ENCODE measurements around the gene METTL1.

Gene METTL1

GRCh38 chr12:57765698-57766463 lies 6.0 kb downstream of the METTL1 start:
- H3K9ac ChIP-seq (ENCODE audit: low read depth, low read length), result no peak overlapping the region
- no peak overlapping the region for H2AFZ ChIP-seq (ENCODE audit: low read depth, low read length)
- H4K20me1 ChIP-seq (ENCODE audit: insufficient read depth, low read length), result peaks cover under 1% of the 10 kb centered on the region; the same call in 1 of the 2 replicates

DNA sequence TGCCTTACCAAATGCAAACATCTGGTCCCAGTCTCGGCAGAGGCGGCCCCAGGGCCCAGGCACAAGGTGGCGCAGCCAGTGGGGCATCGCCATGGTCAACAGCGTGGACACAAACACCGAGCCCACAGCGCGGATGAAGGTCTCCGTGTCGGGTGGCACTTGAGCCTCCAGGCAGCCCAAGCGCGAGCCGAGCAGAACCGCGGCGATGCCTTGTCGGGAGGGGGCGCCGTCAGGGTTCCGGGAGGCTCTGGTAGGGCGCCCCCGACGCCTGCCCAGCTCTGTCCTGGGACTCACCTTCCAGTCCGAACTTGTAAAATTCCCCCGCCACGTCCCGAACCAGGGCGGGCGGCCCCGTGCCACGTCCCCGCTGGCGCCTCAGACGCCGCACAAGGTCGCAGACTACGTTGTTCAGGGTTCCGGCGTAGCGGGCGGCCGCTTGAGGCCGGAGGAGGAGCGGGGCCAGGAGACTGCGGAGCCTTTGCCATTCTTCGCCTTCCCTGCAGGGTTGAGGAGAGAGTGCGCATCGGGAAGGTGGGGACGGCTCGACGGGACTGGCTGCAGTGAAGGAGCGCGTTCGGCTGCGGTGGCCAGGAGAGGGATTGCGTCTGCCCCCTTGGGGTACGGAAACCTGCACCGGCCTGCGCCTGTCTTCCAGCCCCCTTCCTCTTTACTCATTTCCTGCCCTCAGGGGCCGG lies 6.8 kb downstream of the METTL1 start:
- Histone ChIP-seq H3K4me3 (ENCODE audit: low read depth in 1 of 2, low read length in 2 of 2) (no peak overlapping the region), H4K20me1 (ENCODE audit: insufficient read depth, low read length) (peaks cover 8% of the 10 kb centered on the region; the same call in 1 of the 2 replicates), H3K27ac (ENCODE audit: low read length) (no peak overlapping the region), H2AFZ (ENCODE audit: low read depth, low read length) (no peak overlapping the region), H3K4me2 (ENCODE audit: insufficient read depth, low read length) (no peak overlapping the region), H3K9me3 (ENCODE audit: insufficient read depth, low read length, severe bottlenecking) (no peaks in the 10 kb centered on the region), H3K36me3 (ENCODE audit: insufficient read depth, low read length) (peaks cover 28% of the 10 kb centered on the region), H3K79me2 (ENCODE audit: insufficient read depth, low read length) (no peaks in the 10 kb centered on the region), H3K9ac (ENCODE audit: low read depth, low read length) (no peak overlapping the region), H3K4me1 (ENCODE audit: insufficient read depth, low read length) (no peaks in the 10 kb centered on the region), H3K27me3 (ENCODE audit: insufficient read depth, low read length, poor library complexity) (no peaks in the 10 kb centered on the region)
- no peak for ATAC-seq (ENCODE audit: insufficient read depth, low read depth)
- TF ChIP-seq CTCF (IDR thresholded peaks at IDR 0.05; ENCODE audit: borderline replicate concordance, extremely low read depth, low read length, poor library complexity, severe bottlenecking) (no peak), EZH2 (IDR thresholded peaks at IDR 0.05; ENCODE audit: borderline replicate concordance, low read depth, low read length, severe bottlenecking) (no peak)
- no peak for DNase-seq

More at GRCh38 chr12:57765698-57766463, 6.0 kb downstream of the METTL1 start:
- no peaks in the 10 kb centered on the region for H3K9me3 ChIP-seq (ENCODE audit: insufficient read depth, low read length, severe bottlenecking)
- no peak overlapping the region for H3K4me2 ChIP-seq (ENCODE audit: insufficient read depth, low read length)
- no peak overlapping the region for H3K4me3 ChIP-seq (ENCODE audit: low read depth in 1 of 2, low read length in 2 of 2)
- H3K36me3 ChIP-seq (ENCODE audit: insufficient read depth, low read length), result peaks cover 28% of the 10 kb centered on the region
- no peak overlapping the region for H3K27ac ChIP-seq (ENCODE audit: low read length)
- ATAC-seq (ENCODE audit: insufficient read depth, low read depth) (no peak), DNase-seq (no peak)
- peaks cover 6% of the 10 kb centered on the region for H3K4me1 ChIP-seq (ENCODE audit: insufficient read depth, low read length)
- H3K79me2 ChIP-seq (ENCODE audit: insufficient read depth, low read length), result peaks cover 3% of the 10 kb centered on the region; the same call in 1 of the 2 replicates
- no peak for TF ChIP-seq CTCF (IDR thresholded peaks at IDR 0.05; ENCODE audit: borderline replicate concordance, extremely low read depth, low read length, poor library complexity, severe bottlenecking)
- no peak for TF ChIP-seq EZH2 (IDR thresholded peaks at IDR 0.05; ENCODE audit: borderline replicate concordance, low read depth, low read length, severe bottlenecking)
- no peaks in the 10 kb centered on the region for H3K27me3 ChIP-seq (ENCODE audit: insufficient read depth, low read length, poor library complexity)

GRCh38 chr12:57764662-57765002 lies 7.3 kb downstream of the METTL1 start:
- no peaks in the 10 kb centered on the region for H3K27me3 ChIP-seq (ENCODE audit: insufficient read depth, low read length, poor library complexity)
- no peaks in the 10 kb centered on the region for H3K9me3 ChIP-seq (ENCODE audit: insufficient read depth, low read length, severe bottlenecking)
- ATAC-seq (ENCODE audit: insufficient read depth, low read depth), result no peak
- H3K36me3 ChIP-seq (ENCODE audit: insufficient read depth, low read length), result peaks cover 27% of the 10 kb centered on the region
- TF ChIP-seq CTCF (IDR thresholded peaks at IDR 0.05; ENCODE audit: borderline replicate concordance, extremely low read depth, low read length, poor library complexity, severe bottlenecking) (no peak), EZH2 (IDR thresholded peaks at IDR 0.05; ENCODE audit: borderline replicate concordance, low read depth, low read length, severe bottlenecking) (no peak)
- no peak overlapping the region for H3K27ac ChIP-seq (ENCODE audit: low read length)
- H4K20me1 ChIP-seq (ENCODE audit: insufficient read depth, low read length), result peaks cover 13% of the 10 kb centered on the region; the same call in 1 of the 2 replicates
- H3K4me3 ChIP-seq (ENCODE audit: low read depth in 1 of 2, low read length in 2 of 2), result no peak overlapping the region
- no peak overlapping the region for H2AFZ ChIP-seq (ENCODE audit: low read depth, low read length)
- H3K79me2 ChIP-seq (ENCODE audit: insufficient read depth, low read length), result no peaks in the 10 kb centered on the region
- no peak overlapping the region for H3K9ac ChIP-seq (ENCODE audit: low read depth, low read length)
- H3K4me1 ChIP-seq (ENCODE audit: insufficient read depth, low read length), result no peaks in the 10 kb centered on the region
- no peak overlapping the region for H3K4me2 ChIP-seq (ENCODE audit: insufficient read depth, low read length)
- no peak for DNase-seq
